Measurements from ENCODE around the gene PEA15. TPM values are rescaled to one million over a fixed set of nuclear protein-coding genes. Genes with fewer than 3 reads are reported as not detected.

Gene PEA15
- total and polyA plus RNA-seq, 2 of the 8 experiments (the other 6 are each of a cell fraction or from before 2014, with no cell fraction given): 71.3 to 75.1 TPM

GRCh38 chr1:160167580-160167979 lies 37.6 kb upstream of the PEA15 start:
- POLR2A ChIA-PET (ENCODE audit: partially characterized antibody): interaction anchor here (0.8 to 11.8 kb wide), 7 partner anchors 13 to 94 kb away, joined by 3 to 107 read pairs (median 4); partner anchors contain the start of genes DCAF8 and PEA15
- H3K18ac ChIP-seq (ENCODE audit: extremely low read depth, low read length): no peak overlapping the region
- no peak for FAIRE-seq

More at GRCh38 chr1:160167580-160167979, 37.6 kb upstream of the PEA15 start:
- H2BK5ac ChIP-seq (ENCODE audit: low read depth, low read length): peak overlapping the region; percentile 87; the same call in 1 of the 2 replicates
- H4K8ac ChIP-seq (ENCODE audit: extremely low read depth, insufficient read depth, low read length): no peak overlapping the region
- H3K23ac ChIP-seq (ENCODE audit: insufficient read length): no peak overlapping the region
- H3K4me3 ChIP-seq (ENCODE audit: extremely low read depth in 1 of 4, insufficient read depth in 2 of 4, low read depth in 3 of 4, low read length in 4 of 4): no peak overlapping the region
- H3K27ac ChIP-seq (ENCODE audit: low read depth, low read length): no peak overlapping the region
- no peaks in the 10 kb centered on the region for H3K79me2 ChIP-seq (ENCODE audit: control insufficient read depth in 1 of 2, insufficient read depth in 2 of 2, low read length in 2 of 2)
- no peak overlapping the region for H4K5ac ChIP-seq (ENCODE audit: insufficient read length, low read depth, low read length)
- H2AFZ ChIP-seq (ENCODE audit: low read length): no peak overlapping the region
- H3K4me1 ChIP-seq (replicated peaks in 1 of 4; ENCODE audit: control insufficient read depth in 3 of 4, insufficient read depth in 4 of 4, low read length in 3 of 4): peaks cover 12 to 28% (median 21%) of the 10 kb centered on the region in 4 experiments; a peak in 6 of 7 replicates
- H3K4ac ChIP-seq (replicated peaks; ENCODE audit: insufficient read length, low read depth, low read length): no peak overlapping the region
- H2BK20ac ChIP-seq (ENCODE audit: low read length): peak overlapping the region; percentile 99; the same call in 1 of the 2 replicates
- H2BK15ac ChIP-seq (ENCODE audit: low read length): 0 out of 2 replicates have a peak overlapping the region, but pooled peaks have one; percentile 18
- H3K14ac ChIP-seq (ENCODE audit: insufficient read length): no peak overlapping the region
- H4K91ac ChIP-seq (replicated peaks; ENCODE audit: insufficient read length, low read length): peak overlapping the region; percentile 54
- no peak overlapping the region for H3K56ac ChIP-seq (replicated peaks; ENCODE audit: insufficient read length, low read depth, low read length)
- no peaks in the 10 kb centered on the region for H3K36me3 ChIP-seq (ENCODE audit: control insufficient read depth in 2 of 4, insufficient read depth in 4 of 4, low read length in 3 of 4)
- H2BK120ac ChIP-seq (replicated peaks; ENCODE audit: low read depth, low read length): no peak overlapping the region
- H4K20me1 ChIP-seq (replicated peaks in 1 of 2; ENCODE audit: control insufficient read depth in 1 of 2, insufficient read depth in 2 of 2, low read length in 2 of 2): no peaks in the 10 kb centered on the region
- no peak overlapping the region for H3K9ac ChIP-seq (replicated peaks in 1 of 4; ENCODE audit: extremely low read depth in 1 of 4, low read depth in 3 of 4, low read length in 3 of 4)
- TF ChIP-seq CTCF (IDR thresholded peaks at IDR 0.05; ENCODE audit: control extremely low read depth in 1 of 3, insufficient read depth in 1 of 3, low read depth in 1 of 3, low read length in 3 of 3) (peak; percentile 27 to 54 (median 43)), TBP (IDR thresholded peaks at IDR 0.05; ENCODE audit: low read depth, low read length) (no peak), MAFK (IDR thresholded peaks at IDR 0.05; ENCODE audit: low read depth, low read length) (no peak), RAD21 (IDR thresholded peaks at IDR 0.05 in 1 of 2, conservative IDR thresholded peaks at IDR 0.05 in 1 of 2; ENCODE audit: low read depth in 2 of 2, low read length in 2 of 2) (peak in 1 of 2 experiments; percentile 22; a peak in 2 of 4 replicates), EZH2 (IDR thresholded peaks at IDR 0.05; ENCODE audit: low read depth, low read length, severe bottlenecking) (no peak)
- peak overlapping the region; percentile 5; the same call in 1 of the 2 replicates for H2AK5ac ChIP-seq (ENCODE audit: low read depth, low read length)
- H3K79me1 ChIP-seq (ENCODE audit: low read depth, low read length): no peaks in the 10 kb centered on the region
- H3K23me2 ChIP-seq (ENCODE audit: low read depth, low read length): peaks cover 3% of the 10 kb centered on the region; the same call in 1 of the 2 replicates
- WGBS, 2 experiments (ENCODE audit: extremely low coverage in 1 of 2, insufficient coverage in 1 of 2, insufficient read length in 1 of 2, insufficient replicate concordance in 2 of 2, low coverage in 1 of 2, low lambda C conversion rate in 2 of 2, missing lambda C conversion rate in 1 of 2): 88% methylated on average over 6 of the region's 6 CpGs; no CpG with 5 or more reads in 1 of the 2 experiments
- no peak overlapping the region for H3K4me2 ChIP-seq (ENCODE audit: insufficient read depth in 1 of 2, low read depth in 2 of 2, low read length in 2 of 2)
- DNase-seq (ENCODE audit: low read depth in 1 of 2, low spot score in 2 of 2): no peak
- H2BK12ac ChIP-seq (ENCODE audit: low read depth, low read length): peak overlapping the region; percentile 93; the same call in 1 of the 2 replicates
- CTCF ChIA-PET (ENCODE audit: partially characterized antibody): interaction anchor here (0.8 to 18.4 kb wide), 28 partner anchors 8 to 121 kb away, joined by 3 to 257 read pairs (median 4); partner anchors contain the start of genes ATP1A2, CASQ1, KCNJ9 and PEA15
- peaks cover 0 to 2% (median under 1%) of the 10 kb centered on the region in 4 experiments; a peak in 1 of 7 replicates for H3K27me3 ChIP-seq (replicated peaks in 1 of 4; ENCODE audit: control insufficient read depth in 3 of 4, extremely low read depth in 1 of 4, insufficient read depth in 3 of 4, low read length in 3 of 4)
- H3K9me3 ChIP-seq (ENCODE audit: insufficient read depth in 2 of 2, low read depth in 1 of 2, low read length in 1 of 2): no peaks in the 10 kb centered on the region
